Dermis microvascular lymphatic vessel endothelial cell (primary cell): ENCODE measurements around the gene WDR62. TPM values are rescaled to one million over a fixed set of nuclear protein-coding genes. Genes with fewer than 3 reads are reported as not detected.
"Not testable (repeated sequence)": the region's sequence is repeated elsewhere in the genome, so short reads cannot be mapped to it uniquely, and the experiment has no call there.

Experiments used
- DNase-seq, 2 donors: peaks; one replicate each; pipeline versions ENCODE4 v3.0.0 to v3.0.0-alpha.2; 2010; ENCODE audit warnings: low read depth in 2 of 2
- total RNA-seq: library from RNA; depleted of rRNA; stranded (reverse); fragments of >200 nt; gene quantifications from 2 replicates; pipeline ENCODE4 v1.2.1, GENCODE V29; 2014

The WDR62 gene
- total RNA-seq, 1 donor from 2014 or later = 2.7 TPM

- peak in 1 of 2 donors; percentile 67 for DNase-seq
These were observed 22.2 kb upstream of the WDR62 start, which contains the start of gene CLIP3 for GRCh38 chr19:36032251-36033104. TSS of gene CLIP3 (minus strand) at chr19:36032873. CDS start at chr19:36032357, 516 bp downstream.

- no peak for DNase-seq
These were observed 14.2 kb upstream of the WDR62 start for GRCh38 chr19:36040495-36040894.

- DNase-seq = not testable (repeated sequence)
These were observed 13.6 kb upstream of the WDR62 start for GRCh38 chr19:36041092-36041491.

- no peak for DNase-seq
These were observed 12.9 kb upstream of the WDR62 start for GRCh38 chr19:36041831-36042230.

GRCh38 chr19:36043952-36044351 lies 10.7 kb upstream of the WDR62 start:
- DNase-seq = no peak

GRCh38 chr19:36046443-36047050 lies 8.2 kb upstream of the WDR62 start:
- DNase-seq = no peak

GRCh38 chr19:36047835-36048234 lies 6.9 kb upstream of the WDR62 start:
- no peak for DNase-seq

- no peak for DNase-seq
These were observed 5.5 kb upstream of the WDR62 start for GRCh38 chr19:36049080-36049698.

- peak in 1 of 2 donors; percentile 19 for DNase-seq
These were observed 3.5 kb upstream of the WDR62 start for GRCh38 chr19:36051236-36051635.

- DNase-seq = no peak
These were observed 3.1 kb upstream of the WDR62 start for GRCh38 chr19:36051637-36052036.

- DNase-seq = peak; percentile 98 to 100
These were observed 471 bp upstream of the WDR62 start, which contains the start of gene THAP8 for GRCh38 chr19:36054119-36054732. TSS of gene THAP8 (minus strand) at chr19:36054285. CDS start at chr19:36054217, 68 bp downstream.

- no peak for DNase-seq
These were observed 3.9 kb downstream of the WDR62 start for GRCh38 chr19:36058481-36059179.

GRCh38 chr19:36059180-36059910 lies 4.6 kb downstream of the WDR62 start:
- DNase-seq = no peak

- DNase-seq = peak; percentile 64 to 79
These were observed 5.7 kb downstream of the WDR62 start for GRCh38 chr19:36060430-36060829.

- DNase-seq = no peak
These were observed 6.7 kb downstream of the WDR62 start for GRCh38 chr19:36061367-36061766.

GRCh38 chr19:36064826-36065225 lies 10.1 kb downstream of the WDR62 start:
- no peak for DNase-seq

- DNase-seq = no peak
These were observed 13.0 kb downstream of the WDR62 start for GRCh38 chr19:36067681-36068080.

- DNase-seq = not testable (repeated sequence)
These were observed 14.3 kb downstream of the WDR62 start for GRCh38 chr19:36068810-36069499.

GRCh38 chr19:36072081-36072480 lies 17.4 kb downstream of the WDR62 start:
- no peak for DNase-seq
